Stomach (tissue), 9 donors: ENCODE results near the gene MAML1. TPM values are rescaled to one million over a fixed set of nuclear protein-coding genes. Genes with fewer than 3 reads are reported as not detected.

Source experiments
- DNase-seq, 2 donors: peaks; one replicate each; pipeline versions ENCODE4 v3.0.0 to v3.0.0-alpha.2; 2013 to 2019
- H3K27ac ChIP-seq, 5 donors: fragments of 200-600 bp in 4 of 5; sonication (generic) in 4 of 5; one replicate each; pipeline ENCODE4 v1.5.1; 2013 to 2019; ENCODE audit warnings: mild to moderate bottlenecking in 1 of 5, moderate library complexity in 1 of 5
- H3K27me3 ChIP-seq, 3 donors: fragments of 200-600 bp; sonication (generic); one replicate each; pipeline ENCODE4 v1.5.1; 2017 to 2019; ENCODE audit warnings: mixed run types in 1 of 3
- H3K36me3 ChIP-seq, 4 donors: fragments of 200-600 bp; sonication (generic); 1 replicate in 3 of 4; 2 replicates in 1 of 4; pipeline ENCODE4 v1.5.1; 2016 to 2019
- H3K4me1 ChIP-seq, 4 donors: fragments of 200-600 bp; sonication (generic); one replicate each; pipeline ENCODE4 v1.5.1; 2016 to 2019
- H3K4me3 ChIP-seq, 4 donors: fragments of 200-600 bp; sonication (generic) in 3 of 4; one replicate each; pipeline ENCODE4 v1.5.1; 2016 to 2019; ENCODE audit warnings: mild to moderate bottlenecking in 1 of 4
- H3K9me3 ChIP-seq, 4 donors: fragments of 200-600 bp; sonication (generic); one replicate each; pipeline ENCODE4 v1.5.1; 2016 to 2019
- EP300 ChIP-seq: sonication (generic); formaldehyde crosslinking; IDR thresholded peaks from one replicate; pipeline ENCODE4 v1.6.1; 2017; ENCODE audit warnings: antibody characterized with exemption
- POLR2A ChIP-seq, 4 donors: fragments of 450-650 bp; IDR thresholded peaks; one replicate each; pipeline ENCODE4 v1.6.1; 2016; ENCODE audit warnings: antibody characterized with exemption in 4 of 4, control low read depth in 2 of 4, mild to moderate bottlenecking in 1 of 4, moderate library complexity in 1 of 4
- POLR2AphosphoS5 ChIP-seq, 3 donors: sonication (generic); formaldehyde crosslinking; IDR thresholded peaks; one replicate each; pipeline ENCODE4 v1.6.1; 2016; ENCODE audit warnings: antibody characterized with exemption in 3 of 3
- WGBS, 5 donors: extraction: QIAGEN DNeasy Blood & Tissue Kit in 3 of 5; methylation state at CpG; one replicate each; pipeline versions ENCODE4 v1.1.5 to v1.1.7; 2013 to 2018; 5-methylcytosine and 5-hydroxymethylcytosine counted together
- intact Hi-C: fragments of 100-400 bp; cut with DNase I; formaldehyde crosslinking; loops from one replicate; pipeline ENCODE4 v1.15.1; 2023; ENCODE audit warnings: low total_unique reads
- polyA plus RNA-seq, 3 donors: library from polyadenylated mRNA; stranded (reverse); fragments of 200-250 nt; gene quantifications; one replicate each; pipeline ENCODE4 v1.2.3, GENCODE V29; 2013
- total RNA-seq, 5 donors: library from RNA; depleted of rRNA; stranded (reverse); fragments of >200 nt; gene quantifications; one replicate each; pipeline versions ENCODE4 v1.1.0 to v1.2.3, GENCODE V29; 2014 to 2016
- TF ChIP-seq, protein P1 (sequence below), 7 experiments: fragments of 450-650 bp in 4 of 7; fragments of 200-600 bp in 3 of 7; sonication (generic) in 3 of 7; IDR thresholded peaks; one replicate each; pipeline ENCODE4 v1.5.1; 2016 to 2019; ENCODE audit warnings: antibody characterized with exemption in 7 of 7, control low read depth in 2 of 7, mild to moderate bottlenecking in 1 of 7
- donor health status: healthy with polysubstance abuse.
- donor health status: Bipolar disorder and iron deficiency.
- donor health status: healthy.

The MAML1 gene
- total and polyA plus RNA-seq, 8 donors: 5.8 to 26.8 (median 12.2) TPM

DNA sequence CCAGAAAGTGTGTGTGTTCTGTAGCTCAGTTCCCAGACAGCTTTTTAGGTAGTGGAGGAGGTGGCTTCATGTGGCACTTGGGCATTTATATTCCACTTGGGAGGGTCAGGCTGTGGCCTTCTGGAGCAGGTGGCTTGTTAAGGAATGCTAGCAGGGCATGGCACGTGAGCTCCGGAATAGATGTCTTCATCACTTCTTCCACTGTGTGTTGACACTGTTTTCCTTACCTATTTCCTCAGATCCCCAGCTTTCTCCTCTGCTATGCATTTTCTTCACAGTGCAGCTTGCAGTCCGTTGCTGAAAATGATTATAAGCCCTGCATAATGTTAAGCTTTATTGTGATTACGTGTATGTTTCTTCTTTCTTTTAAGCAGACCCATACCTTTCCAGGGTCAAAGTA, 3.3 kb upstream of the MAML1 start:
- 76 to 88% (median 80%) methylated on average over 4 of the region's 4 CpGs for WGBS, 5 donors

DNA sequence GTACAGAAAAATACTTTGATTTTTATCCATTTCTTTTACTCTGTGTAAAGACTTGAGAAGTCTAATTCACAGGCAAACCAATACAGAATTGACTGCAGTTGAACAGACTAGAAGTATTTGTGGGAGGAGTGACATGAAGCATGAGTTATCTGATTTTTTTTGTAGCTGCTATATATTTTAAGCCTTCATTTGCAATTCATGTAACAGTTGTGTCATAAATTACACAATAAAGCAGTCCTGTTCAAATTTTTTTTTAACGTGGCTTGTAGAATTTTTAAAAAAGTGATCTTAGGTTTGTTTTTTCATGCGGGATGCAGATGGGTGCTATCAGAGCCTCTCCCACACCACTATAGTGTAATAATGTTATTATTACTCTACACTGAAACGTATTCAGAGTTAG, 2.9 kb upstream of the MAML1 start:
- Histone ChIP-seq H3K27me3 (no peaks in the 10 kb centered on the region), H3K4me3 (no peak overlapping the region), H3K27ac (no peak overlapping the region), H3K4me1 (peaks cover 15 to 25% (median 19%) of the 10 kb centered on the region in 4 donors), H3K36me3 (peaks cover 48 to 62% (median 61%) of the 10 kb centered on the region in 4 donors), H3K9me3 (no peaks in the 10 kb centered on the region)
- no peak for DNase-seq
- WGBS, 5 donors: 70 to 85% (median 80%) methylated on average over 3 of the region's 3 CpGs
- TF ChIP-seq POLR2AphosphoS5 (IDR thresholded peaks at IDR 0.05) (no peak), EP300 (no peak), POLR2A (IDR thresholded peaks at IDR 0.05) (no peak)
- TF ChIP-seq, protein P1, sequence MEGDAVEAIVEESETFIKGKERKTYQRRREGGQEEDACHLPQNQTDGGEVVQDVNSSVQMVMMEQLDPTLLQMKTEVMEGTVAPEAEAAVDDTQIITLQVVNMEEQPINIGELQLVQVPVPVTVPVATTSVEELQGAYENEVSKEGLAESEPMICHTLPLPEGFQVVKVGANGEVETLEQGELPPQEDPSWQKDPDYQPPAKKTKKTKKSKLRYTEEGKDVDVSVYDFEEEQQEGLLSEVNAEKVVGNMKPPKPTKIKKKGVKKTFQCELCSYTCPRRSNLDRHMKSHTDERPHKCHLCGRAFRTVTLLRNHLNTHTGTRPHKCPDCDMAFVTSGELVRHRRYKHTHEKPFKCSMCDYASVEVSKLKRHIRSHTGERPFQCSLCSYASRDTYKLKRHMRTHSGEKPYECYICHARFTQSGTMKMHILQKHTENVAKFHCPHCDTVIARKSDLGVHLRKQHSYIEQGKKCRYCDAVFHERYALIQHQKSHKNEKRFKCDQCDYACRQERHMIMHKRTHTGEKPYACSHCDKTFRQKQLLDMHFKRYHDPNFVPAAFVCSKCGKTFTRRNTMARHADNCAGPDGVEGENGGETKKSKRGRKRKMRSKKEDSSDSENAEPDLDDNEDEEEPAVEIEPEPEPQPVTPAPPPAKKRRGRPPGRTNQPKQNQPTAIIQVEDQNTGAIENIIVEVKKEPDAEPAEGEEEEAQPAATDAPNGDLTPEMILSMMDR (IDR thresholded peaks at IDR 0.05): no peak
- intact Hi-C loops: no loop called here

More for the DNA sequence above, 3.3 kb upstream of the MAML1 start:
- no peak overlapping the region for H3K27ac ChIP-seq
- peaks cover 52 to 66% (median 65%) of the 10 kb centered on the region in 4 donors for H3K36me3 ChIP-seq
- no peak overlapping the region for H3K4me3 ChIP-seq
- DNase-seq: no peak
- TF ChIP-seq, protein P1 (IDR thresholded peaks at IDR 0.05): no peak
- TF ChIP-seq POLR2AphosphoS5 (IDR thresholded peaks at IDR 0.05) (no peak), EP300 (no peak), POLR2A (IDR thresholded peaks at IDR 0.05) (no peak)
- H3K9me3 ChIP-seq: no peaks in the 10 kb centered on the region
- intact Hi-C loops: no loop called here
- no peaks in the 10 kb centered on the region for H3K27me3 ChIP-seq
- H3K4me1 ChIP-seq: peaks cover 10 to 21% (median 15%) of the 10 kb centered on the region in 4 donors

DNA sequence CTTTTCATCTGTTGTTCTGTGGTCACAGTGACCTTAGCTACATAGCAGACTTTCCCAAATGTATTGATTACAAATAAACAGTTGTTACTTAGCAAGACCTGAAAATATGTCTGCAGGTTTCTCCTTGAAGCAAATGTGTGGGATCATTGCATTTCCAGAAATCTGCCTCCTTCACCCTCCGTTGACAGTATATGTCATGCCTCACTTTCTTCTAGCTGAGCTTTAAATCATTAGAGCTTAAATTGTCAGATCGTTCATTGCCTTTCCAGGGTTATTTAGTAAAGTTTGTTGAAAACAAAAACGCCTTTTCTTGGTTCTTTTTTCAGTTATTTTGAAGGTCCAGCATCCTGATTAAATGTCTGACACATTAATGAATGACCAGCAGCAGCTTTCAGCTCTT, 2.3 kb upstream of the MAML1 start:
- Histone ChIP-seq H3K27me3 (no peaks in the 10 kb centered on the region), H3K36me3 (peaks cover 42 to 56% (median 55%) of the 10 kb centered on the region in 4 donors), H3K4me3 (no peak overlapping the region), H3K9me3 (no peaks in the 10 kb centered on the region), H3K27ac (no peak overlapping the region), H3K4me1 (peaks cover 21 to 32% (median 25%) of the 10 kb centered on the region in 4 donors)
- DNase-seq: no peak
- TF ChIP-seq POLR2AphosphoS5 (IDR thresholded peaks at IDR 0.05) (no peak), POLR2A (IDR thresholded peaks at IDR 0.05) (no peak)
- TF ChIP-seq, protein P1 (IDR thresholded peaks at IDR 0.05): no peak
- intact Hi-C loops: no loop called here
- WGBS, 5 donors: 69 to 78% (median 71%) methylated on average over 3 of the region's 3 CpGs

DNA sequence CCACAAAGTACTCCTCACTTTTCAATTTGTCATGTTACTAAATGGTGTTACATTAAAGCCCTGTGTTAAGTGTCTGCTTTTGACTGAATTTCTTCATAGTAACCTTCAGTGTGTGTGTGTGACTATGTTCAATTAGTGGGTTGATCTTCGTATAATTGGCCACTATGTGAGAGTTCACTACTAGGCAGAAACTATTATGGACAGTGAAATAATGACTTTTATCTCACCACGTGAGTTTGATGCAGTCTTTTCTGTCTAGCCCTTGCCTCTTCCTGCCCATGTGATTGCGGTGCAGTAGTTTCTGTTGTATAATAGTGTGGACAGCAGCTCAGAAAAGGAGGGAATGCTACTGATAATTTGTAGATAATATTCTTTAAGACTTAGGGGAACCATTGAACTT, 1.8 kb upstream of the MAML1 start:
- Histone ChIP-seq H3K27ac (peak overlapping the region in 1 of 5 donors; percentile 99), H3K9me3 (no peaks in the 10 kb centered on the region), H3K4me3 (no peak overlapping the region), H3K27me3 (no peaks in the 10 kb centered on the region), H3K36me3 (peaks cover 37 to 51% (median 50%) of the 10 kb centered on the region in 4 donors), H3K4me1 (peaks cover 24 to 37% (median 30%) of the 10 kb centered on the region in 4 donors)
- intact Hi-C loops: no loop called here
- 59 to 68% (median 61%) methylated on average over 3 of the region's 3 CpGs for WGBS, 5 donors
- TF ChIP-seq, protein P1 (IDR thresholded peaks at IDR 0.05): no peak
- TF ChIP-seq EP300 (no peak), POLR2AphosphoS5 (IDR thresholded peaks at IDR 0.05) (no peak), POLR2A (IDR thresholded peaks at IDR 0.05) (no peak)
- no peak for DNase-seq
